ENCODE data around the gene IFNAR1. TPM values are rescaled to one million over a fixed set of nuclear protein-coding genes. Genes with fewer than 3 reads are reported as not detected.
"Not testable (repeated sequence)": the region's sequence is repeated elsewhere in the genome, so short reads cannot be mapped to it uniquely, and the experiment has no call there.

IFNAR1 gene
- total and polyA plus RNA-seq, 2 of the 4 experiments (the other 2 are of a cell fraction): 7.8 to 9.9 TPM

DNA sequence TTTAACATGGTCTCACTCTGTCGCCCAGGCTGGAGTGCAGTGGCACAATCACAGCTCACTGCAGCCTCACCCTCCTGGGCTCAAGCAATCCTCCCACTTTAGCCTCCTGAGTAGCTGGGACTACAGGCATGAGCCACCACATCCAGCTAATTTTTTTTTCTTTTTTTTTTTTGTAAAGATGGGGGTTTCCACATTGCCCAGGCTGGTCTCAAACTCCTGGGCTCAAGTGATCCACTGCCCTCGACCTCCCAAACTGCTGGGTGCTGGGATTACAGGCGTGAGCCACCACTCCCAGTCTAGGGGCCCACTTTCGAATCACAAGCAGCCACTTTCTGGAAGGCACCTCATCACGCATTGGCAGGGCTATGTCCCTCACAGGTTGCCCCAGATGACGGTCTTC is 56.6 kb downstream of the IFNAR1 start:
- ATAC-seq (ENCODE audit: low read depth); H2AFZ ChIP-seq (replicated peaks; ENCODE audit: low read length, poor library complexity); BruUV-seq (replicated peaks); in situ Hi-C loops (cut with MboI; ENCODE audit: low sequenced_read_pairs); H3K18ac ChIP-seq (ENCODE audit: low read depth, low read length); POLR2A ChIA-PET (ENCODE audit: unreplicated experiment); H3K14ac ChIP-seq (replicated peaks; ENCODE audit: low read depth, low read length); H3K79me1 ChIP-seq (ENCODE audit: low read depth in 1 of 2, low read length in 2 of 2); H4K20me1 ChIP-seq (ENCODE audit: insufficient read depth, low read length); H3K9me3 ChIP-seq (ENCODE audit: control insufficient read depth, insufficient read depth, low read length); H2BK5ac ChIP-seq (ENCODE audit: low read depth, low read length, poor library complexity, severe bottlenecking); intact Hi-C loops (cut with micrococcal nuclease); DNase-seq; H2AK9ac ChIP-seq (replicated peaks; ENCODE audit: low read depth, low read length, poor library complexity); H3K4me2 ChIP-seq (ENCODE audit: low read depth, low read length); H3K27ac ChIP-seq (ENCODE audit: insufficient read depth, low read length); H4K5ac ChIP-seq (ENCODE audit: low read depth, low read length); H4K8ac ChIP-seq (ENCODE audit: low read depth in 2 of 2, low read length in 2 of 2); dilution Hi-C loops (cut with HindIII; ENCODE audit: low sequenced_read_pairs, unreplicated experiment); H3K36me3 ChIP-seq (ENCODE audit: control insufficient read depth, insufficient read depth, low read length); H3K4me3 ChIP-seq (ENCODE audit: insufficient read depth, low read depth, low read length); H3K56ac ChIP-seq (ENCODE audit: extremely low read depth, insufficient read depth, low read length); H3K23ac ChIP-seq (ENCODE audit: low read depth, low read length); H3K27me3 ChIP-seq (ENCODE audit: control insufficient read depth, insufficient read depth, low read length); H3K9ac ChIP-seq (ENCODE audit: low read depth, low read length): not testable (repeated sequence)
- Histone ChIP-seq H3K9me1 (ENCODE audit: insufficient read depth, low read length) (peaks cover 12% of the 10 kb centered on the region; the same call in 1 of the 2 replicates), H3K4me1 (ENCODE audit: control insufficient read depth, insufficient read depth, low read length) (peaks cover 12% of the 10 kb centered on the region), H2BK15ac (ENCODE audit: low read depth, low read length) (0 out of 3 replicates have a peak overlapping the region, but pooled peaks have one; percentile 29), H2BK20ac (ENCODE audit: low read depth, low read length) (peak overlapping the region; percentile 48; the same call in 1 of the 2 replicates), H4K91ac (ENCODE audit: insufficient read depth, low read depth, low read length) (0 out of 2 replicates have a peak overlapping the region, but pooled peaks have one; percentile 33), H2AK5ac (ENCODE audit: low read depth, low read length) (peak overlapping the region; percentile 84), H2BK120ac (ENCODE audit: low read depth, low read length) (peak overlapping the region; percentile 54), H3K4ac (ENCODE audit: low read depth, low read length) (peak overlapping the region; percentile 17; the same call in 1 of the 2 replicates)
- 100% methylated on average over 6 of the region's 6 CpGs; no CpG with 5 or more reads in 1 of the 2 experiments for WGBS, 2 experiments (ENCODE audit: extremely low coverage in 2 of 2, insufficient read length in 1 of 2)
- CTCF ChIA-PET: interaction anchor here (0.7 kb wide), 1 partner anchor 517 kb away, joined by 3 read pairs; no protein-coding TSS in a partner anchor

All from IMR-90 (cell line).